Measurements from ENCODE around the gene RAET1E.
"Not testable (repeated sequence)": the region's sequence is repeated elsewhere in the genome, so short reads cannot be mapped to it uniquely, and the experiment has no call there.

- not testable (repeated sequence) for TF ChIP-seq EZH2 (IDR thresholded peaks at IDR 0.05; ENCODE audit: insufficient read depth, poor library complexity, severe bottlenecking); EZH2phosphoT487 (IDR thresholded peaks at IDR 0.05; ENCODE audit: insufficient read depth, low read depth)
Measured at GRCh38 chr6:149862424-149862738, 35.5 kb downstream of the RAET1E start.
